ENCODE data around the gene RFT1.

Gene RFT1

GRCh38 chr3:53130179-53131061 lies at the start of gene RFT1:
Gene RFT1, minus strand, starts transcription at chr3:53130435. Its CDS starts 35 bp downstream, at chr3:53130400.
- peak; percentile 94 to 97 (median 96) for DNase-seq

GRCh38 chr3:53179580-53179979 lies 49.3 kb upstream of the RFT1 start:
- DNase-seq = no peak

- no peak for DNase-seq
These were observed 48.0 kb upstream of the RFT1 start for GRCh38 chr3:53178246-53178645.

- no peak for DNase-seq
These were observed 45.6 kb upstream of the RFT1 start for GRCh38 chr3:53175613-53176540.

GRCh38 chr3:53174346-53175250 lies 44.4 kb upstream of the RFT1 start:
- DNase-seq = no peak

GRCh38 chr3:53173107-53173506 lies 42.9 kb upstream of the RFT1 start:
- no peak for DNase-seq

GRCh38 chr3:53171827-53172505 lies 41.7 kb upstream of the RFT1 start:
- DNase-seq = no peak

GRCh38 chr3:53171064-53171418 lies 40.8 kb upstream of the RFT1 start:
- DNase-seq = no peak

- no peak for DNase-seq
These were observed 40.3 kb upstream of the RFT1 start for GRCh38 chr3:53170325-53171063.

- no peak for DNase-seq
These were observed 39.6 kb upstream of the RFT1 start for GRCh38 chr3:53169832-53170324.

GRCh38 chr3:53169045-53169831 lies 39.0 kb upstream of the RFT1 start:
- DNase-seq = no peak

- DNase-seq = no peak
These were observed 38.1 kb upstream of the RFT1 start for GRCh38 chr3:53168175-53168923.

GRCh38 chr3:53167418-53168174 lies 37.4 kb upstream of the RFT1 start:
- no peak for DNase-seq

- DNase-seq = no peak
These were observed 36.6 kb upstream of the RFT1 start for GRCh38 chr3:53166781-53167291.

GRCh38 chr3:53166206-53166605 lies 36.0 kb upstream of the RFT1 start:
- no peak for DNase-seq

- no peak for DNase-seq
These were observed 34.7 kb upstream of the RFT1 start for GRCh38 chr3:53164911-53165310.

GRCh38 chr3:53163444-53164387 lies 33.5 kb upstream of the RFT1 start:
- no peak for DNase-seq

Data from activated CD4-positive, CD25-positive, alpha-beta regulatory T cell (primary cell).